Measurements from ENCODE around the gene RRP8. TPM values are rescaled to one million over a fixed set of nuclear protein-coding genes. Genes with fewer than 3 reads are reported as not detected.
A peak's percentile ranks its signal among the peaks of the same experiment; 100 is the strongest.

The RRP8 gene
- total and polyA plus RNA-seq, 9 of the 15 experiments (the other 6 are each of a cell fraction or from before 2014, with no cell fraction given) = 5.7 to 47.3 (median 32.6) TPM

GRCh38 chr11:6612213-6613041, 9.0 kb upstream of the RRP8 start, which contains the start of gene TAF10 (continued):
- peak; percentile 51; the same call in 1 of the 2 replicates for TF ChIP-seq RREB1 (CRISPR knock-in tag; IDR thresholded peaks at IDR 0.05)
- no peak for TF ChIP-seq NCOA6 (IDR thresholded peaks at IDR 0.05)
- peak; percentile 37 for TF ChIP-seq E2F8 (IDR thresholded peaks at IDR 0.05; ENCODE audit: low read depth, partially characterized antibody)
- no peak for TF ChIP-seq ZNF76 (CRISPR knock-in tag; IDR thresholded peaks at IDR 0.05; ENCODE audit: borderline replicate concordance)
- no peak for TF ChIP-seq IRF2 (CRISPR knock-in tag; IDR thresholded peaks at IDR 0.05)
- no peak for TF ChIP-seq POLR3A (IDR thresholded peaks at IDR 0.05; ENCODE audit: borderline replicate concordance, extremely low read depth, insufficient read depth, insufficient read length)
- no peak for TF ChIP-seq WHSC1 (IDR thresholded peaks at IDR 0.05; ENCODE audit: low read length)
- no peak for TF ChIP-seq PTRF (tag; IDR thresholded peaks at IDR 0.05)
- TF ChIP-seq C11orf30 (IDR thresholded peaks at IDR 0.05; ENCODE audit: low read depth) = peak; percentile 22; the same call in 1 of the 2 replicates
- no peak; the same call in 1 of the 2 replicates for TF ChIP-seq GTF2F1 (IDR thresholded peaks at IDR 0.05; ENCODE audit: low read depth, low read length)
- TF ChIP-seq, protein P1, sequence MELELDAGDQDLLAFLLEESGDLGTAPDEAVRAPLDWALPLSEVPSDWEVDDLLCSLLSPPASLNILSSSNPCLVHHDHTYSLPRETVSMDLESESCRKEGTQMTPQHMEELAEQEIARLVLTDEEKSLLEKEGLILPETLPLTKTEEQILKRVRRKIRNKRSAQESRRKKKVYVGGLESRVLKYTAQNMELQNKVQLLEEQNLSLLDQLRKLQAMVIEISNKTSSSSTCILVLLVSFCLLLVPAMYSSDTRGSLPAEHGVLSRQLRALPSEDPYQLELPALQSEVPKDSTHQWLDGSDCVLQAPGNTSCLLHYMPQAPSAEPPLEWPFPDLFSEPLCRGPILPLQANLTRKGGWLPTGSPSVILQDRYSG (tag; conservative IDR thresholded peaks at IDR 0.05; ENCODE audit: low read depth) = 0 out of 2 replicates have a peak, but pooled peaks have one; percentile 26
- TF ChIP-seq ZNF3 (CRISPR knock-in tag; IDR thresholded peaks at IDR 0.05) = no peak
- no peak for TF ChIP-seq ETV6 (IDR thresholded peaks at IDR 0.05; ENCODE audit: borderline replicate concordance in 1 of 2, low read depth in 2 of 2, low read length in 1 of 2)
- TF ChIP-seq ETV6 (CRISPR knock-in tag; IDR thresholded peaks at IDR 0.05; ENCODE audit: borderline replicate concordance) = no peak
- peak in 1 of 2 experiments; percentile 40; a peak in 1 of 4 replicates for TF ChIP-seq SIN3A (IDR thresholded peaks at IDR 0.05; ENCODE audit: borderline replicate concordance in 2 of 2, control insufficient read depth in 1 of 2, low read depth in 2 of 2, low read length in 2 of 2)
- TF ChIP-seq CEBPG (CRISPR knock-in tag; IDR thresholded peaks at IDR 0.05) = no peak
- TF ChIP-seq CEBPG (tag; conservative IDR thresholded peaks at IDR 0.05 in 1 of 2, IDR thresholded peaks at IDR 0.05 in 1 of 2) = no peak

Data from K562 (cell line).